NCI-H2196 (cell line): ENCODE measurements around the gene MARCHF10.
"Not testable (repeated sequence)": the region's sequence is repeated elsewhere in the genome, so short reads cannot be mapped to it uniquely, and the experiment has no call there.

Experiments
- DNase-seq: peaks from one replicate; lab custom pipeline; 2025; ENCODE audit not compliant: unreplicated experiment; lab: John Stamatoyannopoulos, UW

The MARCHF10 gene

GRCh38 chr17:62791235-62791734 is 16.8 kb downstream of the MARCHF10 start:
- DNase-seq: no peak

- peak; percentile 24 for DNase-seq
Measured at GRCh38 chr17:62790564-62790986, 17.5 kb downstream of the MARCHF10 start.

- DNase-seq: no peak
Measured at GRCh38 chr17:62787366-62787765, 20.7 kb downstream of the MARCHF10 start.

DNA sequence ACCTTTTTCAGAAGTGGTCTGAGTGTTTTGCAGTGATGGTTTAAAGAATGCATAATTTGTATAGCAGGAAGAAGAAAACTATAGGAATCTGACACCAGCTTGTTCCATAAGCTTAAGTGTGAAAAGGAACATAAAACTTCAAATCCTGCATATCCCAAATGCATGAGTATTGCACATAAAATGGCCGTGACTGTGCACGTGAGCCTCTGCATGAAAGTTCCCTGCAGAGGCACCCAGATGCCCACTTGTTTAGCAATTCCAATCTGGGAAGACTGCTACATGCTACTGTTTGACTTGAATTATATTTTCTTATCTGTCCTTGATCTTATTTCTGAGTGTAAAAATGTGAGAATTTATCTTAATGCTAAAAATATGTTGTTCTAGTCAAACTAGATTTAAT is 21.5 kb downstream of the MARCHF10 start:
- no peak for DNase-seq

DNA sequence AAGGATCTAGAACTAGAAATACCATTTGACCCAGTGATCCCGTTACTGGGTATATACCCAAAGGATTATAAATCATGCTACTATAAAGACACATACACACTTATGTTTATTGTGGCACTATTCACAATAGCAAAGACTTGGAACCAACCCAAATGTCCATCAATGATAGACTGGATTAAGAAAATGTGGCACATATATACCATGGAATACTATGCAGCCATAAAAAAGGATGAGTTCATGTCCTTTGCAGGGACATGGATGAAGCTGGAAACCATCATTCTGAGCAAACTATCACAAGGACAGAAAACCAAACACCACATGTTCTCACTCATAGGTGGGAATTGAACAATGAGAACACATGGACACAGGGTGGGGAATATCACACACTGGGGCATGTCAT is 22.1 kb downstream of the MARCHF10 start:
- not testable (repeated sequence) for DNase-seq

DNA sequence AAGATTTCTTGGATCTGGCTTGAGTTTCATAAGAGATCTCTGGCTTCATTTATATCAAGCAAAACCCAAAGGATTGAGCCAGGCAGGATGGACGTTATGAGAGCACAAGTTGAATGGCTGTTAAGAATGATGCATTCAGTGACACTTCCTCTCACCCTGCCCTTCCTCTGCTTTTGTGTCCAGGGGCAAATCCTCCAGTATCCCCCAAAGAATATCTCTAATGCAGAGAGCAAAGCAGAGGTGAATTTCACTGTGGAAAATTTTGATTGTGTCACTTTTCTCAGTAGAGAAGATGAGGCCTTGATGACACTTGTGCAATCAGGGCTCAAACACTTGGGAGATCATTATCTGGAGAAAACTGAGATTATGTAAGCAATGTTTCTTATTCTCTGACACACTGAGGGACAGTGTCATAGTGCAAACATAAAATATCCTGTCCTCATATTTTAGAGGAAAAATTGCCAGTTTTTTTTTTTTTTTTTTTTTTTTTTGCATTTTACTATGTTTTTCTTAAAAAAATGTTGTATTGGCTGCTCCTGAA is 25.3 kb downstream of the MARCHF10 start:
- DNase-seq: no peak

GRCh38 chr17:62781831-62782251 is 26.3 kb downstream of the MARCHF10 start:
- DNase-seq: no peak

DNA sequence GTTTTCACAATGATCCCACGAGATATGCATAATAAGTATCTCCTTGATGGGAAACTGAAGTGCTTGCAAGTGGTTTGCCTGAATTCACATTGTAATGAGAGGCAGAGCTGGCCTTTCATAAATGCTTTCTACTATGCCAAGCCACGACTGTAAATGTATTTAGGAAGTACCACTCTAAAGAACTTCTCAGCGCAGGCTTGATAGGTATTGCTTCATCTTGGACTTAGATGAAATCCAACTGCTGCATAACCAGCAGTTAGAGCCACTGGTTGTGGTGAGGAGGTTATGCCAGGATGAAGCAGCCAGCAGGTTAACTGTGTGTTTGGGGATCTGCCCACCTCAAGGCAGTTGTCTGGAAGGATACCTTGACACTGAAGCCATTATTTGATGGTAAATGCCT is 26.8 kb downstream of the MARCHF10 start:
- peak; percentile 24 for DNase-seq

DNA sequence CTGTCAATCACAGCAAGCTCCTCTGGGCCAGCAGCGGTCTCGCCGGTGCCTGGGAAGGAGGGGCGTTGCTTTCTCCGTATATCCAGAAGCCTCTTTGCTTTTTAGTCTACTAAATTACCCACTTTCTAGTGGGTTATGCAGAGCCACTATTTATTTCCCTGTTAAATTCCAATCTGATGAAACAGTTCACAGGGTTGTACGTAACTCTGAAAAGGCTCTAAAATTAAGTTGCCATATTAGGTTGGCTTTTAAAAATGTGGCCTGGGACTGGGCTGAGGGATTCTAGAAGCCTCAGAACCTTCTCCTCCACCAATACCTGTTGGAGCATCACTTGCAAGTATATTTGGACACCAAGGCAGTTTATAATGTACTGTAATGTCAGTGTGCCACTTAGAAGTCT is 27.2 kb downstream of the MARCHF10 start:
- no peak for DNase-seq

DNA sequence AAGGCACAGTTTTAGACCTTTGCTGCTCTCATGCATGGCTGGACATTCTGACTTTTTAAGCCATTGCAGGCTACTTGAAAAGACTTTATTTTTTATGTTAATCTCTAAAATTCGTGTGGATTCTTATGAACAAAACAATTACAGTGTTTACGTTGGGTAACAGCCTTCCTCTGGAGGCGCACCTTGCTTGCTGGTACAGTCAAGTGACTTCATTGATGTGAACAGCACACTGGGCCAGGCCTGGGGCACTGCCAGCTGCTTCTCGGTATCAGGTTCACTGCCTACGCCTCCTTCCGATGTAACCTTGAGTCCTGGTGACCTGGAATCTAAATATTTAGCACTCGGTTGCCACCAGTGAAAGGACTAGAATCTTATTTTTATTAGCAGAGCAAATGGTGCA is 27.8 kb downstream of the MARCHF10 start:
- DNase-seq: peak; percentile 87

GRCh38 chr17:62778990-62779681 is 29.0 kb downstream of the MARCHF10 start:
- peak; percentile 95 for DNase-seq

DNA sequence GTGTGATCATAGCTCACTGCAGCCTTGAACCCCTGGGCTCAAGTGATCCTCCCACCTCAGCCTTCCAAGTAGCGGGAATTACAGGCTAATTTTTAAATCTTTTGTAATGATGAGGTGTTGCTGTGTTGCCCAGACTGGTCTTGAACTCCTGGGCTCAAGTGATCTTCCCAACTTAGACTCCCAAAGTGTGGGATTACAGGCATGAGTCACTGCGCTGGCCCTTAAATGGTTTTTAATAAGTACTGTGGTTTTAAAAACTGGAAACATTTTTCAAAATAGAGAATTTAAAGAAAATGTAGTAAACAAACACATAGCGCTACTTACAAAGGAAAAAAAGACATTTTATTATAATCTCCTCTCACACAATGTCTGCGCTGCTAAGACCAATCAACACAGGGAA is 32.2 kb downstream of the MARCHF10 start:
- DNase-seq: no peak

DNA sequence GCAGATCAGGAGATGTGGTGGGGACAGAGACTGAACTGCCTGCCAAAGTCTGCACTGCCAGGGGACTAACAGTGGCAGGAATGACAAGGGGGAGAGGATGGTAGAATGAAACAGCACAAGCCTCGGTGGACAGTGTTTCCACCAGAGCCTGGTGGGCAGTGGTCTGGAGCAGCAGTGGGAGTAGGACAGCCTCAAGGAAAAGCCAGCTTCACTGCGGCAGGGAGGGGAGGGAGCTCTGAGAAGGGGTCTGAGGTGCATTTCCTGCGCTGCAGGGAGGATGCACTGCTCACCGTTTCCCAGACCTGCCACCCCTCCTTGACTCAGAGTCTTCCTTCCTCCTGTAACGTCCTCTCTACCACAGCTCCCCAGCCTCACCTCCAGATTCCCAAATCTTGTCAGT is 33.8 kb downstream of the MARCHF10 start:
- no peak for DNase-seq

GRCh38 chr17:62767997-62768396 is 40.1 kb downstream of the MARCHF10 start:
- no peak for DNase-seq

DNA sequence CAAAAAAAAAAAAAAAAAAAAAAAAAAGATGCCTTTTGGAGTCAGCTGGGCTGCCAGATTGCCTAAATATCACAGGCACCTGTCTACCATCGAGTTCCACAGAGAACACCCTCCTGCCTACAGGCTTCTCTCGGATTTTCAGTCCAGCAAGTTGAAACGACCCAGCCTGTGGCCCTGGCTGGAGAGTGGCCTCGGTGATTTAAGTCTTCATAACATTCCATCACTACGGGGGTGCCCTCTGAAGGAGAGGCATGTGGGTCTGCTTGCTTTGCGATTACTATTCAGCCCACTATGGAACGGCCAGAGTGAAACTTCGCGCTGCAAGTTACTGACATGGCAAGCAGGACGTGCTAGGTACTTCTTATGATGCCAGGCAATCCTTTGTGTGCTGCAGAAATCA is 42.8 kb downstream of the MARCHF10 start:
- DNase-seq: no peak

- DNase-seq: no peak
Measured at GRCh38 chr17:62763891-62764600, 44.1 kb downstream of the MARCHF10 start.

- no peak for DNase-seq
Measured at GRCh38 chr17:62761884-62762283, 46.2 kb downstream of the MARCHF10 start.

DNA sequence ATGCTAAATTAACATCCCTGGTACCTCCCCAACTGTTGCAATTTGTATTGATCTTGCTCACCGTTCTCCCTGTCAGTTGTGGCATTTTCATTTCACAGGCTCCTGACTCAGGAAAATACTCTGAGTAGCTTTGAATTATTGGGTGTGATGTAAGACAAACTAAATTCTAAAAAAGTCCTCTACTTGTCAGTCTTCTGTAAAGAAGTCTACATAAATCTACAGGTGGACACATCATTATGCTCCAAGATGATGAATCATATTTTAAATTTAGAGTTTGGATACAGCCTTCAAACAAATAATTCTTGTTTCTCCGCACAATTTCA is 47.2 kb downstream of the MARCHF10 start:
- DNase-seq: no peak

GRCh38 chr17:62760059-62760944 is 47.8 kb downstream of the MARCHF10 start:
- DNase-seq: no peak

- no peak for DNase-seq
Measured at GRCh38 chr17:62757500-62757951, 50.6 kb downstream of the MARCHF10 start.

- DNase-seq: no peak
Measured at GRCh38 chr17:62756198-62756597, 51.9 kb downstream of the MARCHF10 start.
